B cell (primary cell): ENCODE data around the gene GSTO2. TPM values are rescaled to one million over a fixed set of nuclear protein-coding genes. Genes with fewer than 3 reads are reported as not detected.

ENCODE experiments used
- ATAC-seq: fragments of 200-7000 bp; cut with Tn5 transposase; one replicate; pipeline ENCODE4 v1.10.0; 2021; ENCODE audit warnings: low read depth, mild to moderate bottlenecking, moderate number of reproducible peaks, moderate library complexity
- CTCF ChIA-PET: fragments of 350-600 bp; sonication (Branson Sonifier 250); formaldehyde crosslinking; loops from one replicate; lab custom pipeline; 2021; ENCODE audit warnings: antibody characterized with exemption, inconsistent platforms; lab: Charles Lee
- POLR2A ChIA-PET: fragments of 350-600 bp; sonication (Branson Sonifier 250); formaldehyde crosslinking; loops from one replicate; lab custom pipeline; 2021; ENCODE audit warnings: antibody characterized with exemption; lab: Charles Lee
- DNase-seq: peaks from one replicate; pipeline ENCODE4 v3.0.0; 2013
- H2AFZ ChIP-seq: 2 replicates; pipeline ENCODE4 v1.6.1; 2012; ENCODE audit warnings: mild to moderate bottlenecking, low read depth, low read length; ENCODE audit not compliant: insufficient read depth, poor library complexity, severe bottlenecking
- H3K27ac ChIP-seq, 2 donors: 1 replicate in 1 of 2; 2 replicates in 1 of 2; pipeline ENCODE4 v1.5.1; 2012 to 2013; ENCODE audit warnings: low read length in 2 of 2, mild to moderate bottlenecking in 2 of 2, moderate library complexity in 1 of 2
- H3K27me3 ChIP-seq, 4 experiments: fragments of 200-600 bp in 1 of 4; sonication (generic) in 1 of 4; replicated peaks in 1 of 4; 1 replicate in 2 of 4; 2 replicates in 2 of 4; pipeline versions ENCODE4 v1.6.1 to v1.7.0; 2013 to 2016; ENCODE audit warnings: low read length in 3 of 4, mild to moderate bottlenecking in 2 of 4, mixed read lengths in 1 of 4, moderate library complexity in 1 of 4; ENCODE audit not compliant: insufficient read depth in 4 of 4, control insufficient read depth in 3 of 4; ENCODE audit errors: control extremely low read depth in 1 of 4
- H3K36me3 ChIP-seq, 2 experiments: replicated peaks in 1 of 2; 1 replicate in 1 of 2; 2 replicates in 1 of 2; pipeline versions ENCODE4 v1.6.1 to v1.7.1; 2013; ENCODE audit warnings: low read length in 1 of 2; ENCODE audit not compliant: insufficient read depth in 2 of 2, control insufficient read depth in 1 of 2; ENCODE audit errors: control extremely low read depth in 1 of 2, extremely low read depth in 1 of 2
- H3K4me1 ChIP-seq, 2 donors: fragments of 200-600 bp in 1 of 2; sonication (generic) in 1 of 2; 1 replicate in 1 of 2; 2 replicates in 1 of 2; pipeline versions ENCODE4 v1.5.1 to v1.6.1; 2013 to 2017; ENCODE audit warnings: low read length in 2 of 2; ENCODE audit not compliant: control insufficient read depth in 2 of 2, insufficient read depth in 2 of 2
- H3K4me2 ChIP-seq: replicated peaks from 2 replicates; pipeline ENCODE3; 2012; ENCODE audit warnings: mild to moderate bottlenecking, low read depth, low read length; ENCODE audit not compliant: poor library complexity, severe bottlenecking
- H3K4me3 ChIP-seq, 5 experiments: fragments of 200-600 bp in 1 of 5; sonication (generic) in 1 of 5; 1 replicate in 3 of 5; 2 replicates in 2 of 5; pipeline versions ENCODE4 v1.5.1 to v1.7.0; 2011 to 2016; ENCODE audit warnings: low read length in 4 of 5, mild to moderate bottlenecking in 4 of 5, low read depth in 2 of 5, control low read depth in 1 of 5, moderate library complexity in 1 of 5; ENCODE audit not compliant: insufficient read depth in 1 of 5; ENCODE audit errors: control extremely low read depth in 1 of 5, extremely low read depth in 1 of 5
- H3K79me2 ChIP-seq: fragments of 200-600 bp; sonication (generic); one replicate; pipeline ENCODE4 v1.6.0; 2016; ENCODE audit warnings: low read length; ENCODE audit not compliant: control insufficient read depth, insufficient read depth
- H3K9ac ChIP-seq: fragments of 200-600 bp; sonication (generic); 2 replicates; pipeline ENCODE4 v1.6.1; 2017; ENCODE audit warnings: mild to moderate bottlenecking, low read length, moderate library complexity
- H3K9me3 ChIP-seq, 3 donors: one replicate each; pipeline versions ENCODE4 v1.6.1 to v1.7.1; 2013; ENCODE audit warnings: low read length in 2 of 3; ENCODE audit not compliant: control insufficient read depth in 2 of 3, insufficient read depth in 1 of 3; ENCODE audit errors: control extremely low read depth in 1 of 3
- H4K20me1 ChIP-seq: 2 replicates; pipeline ENCODE4 v1.6.0; 2012; ENCODE audit warnings: mild to moderate bottlenecking, low read length; ENCODE audit not compliant: insufficient read depth, control insufficient read depth, poor library complexity, severe bottlenecking
- H3K27ac Mint-ChIP-seq: one replicate; pipeline ENCODE4 v1.8.0; 2021; ENCODE audit warnings: mixed read lengths
- H3K27me3 Mint-ChIP-seq: one replicate; pipeline ENCODE4 v1.8.0; 2021; ENCODE audit warnings: mixed read lengths
- H3K4me1 Mint-ChIP-seq: one replicate; pipeline ENCODE4 v1.8.0; 2021; ENCODE audit warnings: mixed read lengths
- H3K4me3 Mint-ChIP-seq: one replicate; pipeline ENCODE4 v1.8.0; 2021; ENCODE audit warnings: mixed read lengths
- H3K9me3 Mint-ChIP-seq: one replicate; pipeline ENCODE4 v1.8.0; 2022; ENCODE audit warnings: mixed read lengths; ENCODE audit not compliant: insufficient read depth
- CTCF ChIP-seq: fragments of 200-600 bp; IDR thresholded peaks from one replicate; pipeline ENCODE4 v1.8.0; 2022; ENCODE audit warnings: antibody characterized with exemption, mild to moderate bottlenecking
- EZH2 ChIP-seq: IDR thresholded peaks from 2 replicates; pipeline ENCODE4 v1.6.1; 2012; ENCODE audit warnings: borderline replicate concordance, low read depth, mild to moderate bottlenecking, moderate library complexity, low read length; ENCODE audit not compliant: insufficient read depth, poor library complexity, severe bottlenecking
- WGBS: methylation state at CpG from one replicate; pipeline ENCODE4 v1.1.5; 2013; ENCODE audit warnings: missing lambda C conversion rate; ENCODE audit not compliant: insufficient coverage; 5-methylcytosine and 5-hydroxymethylcytosine counted together
- intact Hi-C: fragments of 100-400 bp; cut with micrococcal nuclease; formaldehyde crosslinking; loops from one replicate; pipeline ENCODE4 v1.10.0; 2022
- polyA plus RNA-seq: library from polyadenylated mRNA; depleted of rRNA; stranded (reverse); fragments of >200 nt; gene quantifications from 2 replicates; pipeline ENCODE4 v1.2.3, GENCODE V29; 2012
- total RNA-seq, 2 donors: library from RNA; stranded (reverse); fragments of 120-200 nt in 1 of 2; gene quantifications; 1 replicate in 1 of 2; 2 replicates in 1 of 2; pipeline versions ENCODE4 v1.2.3 to v1.2.4, GENCODE V29; 2013 to 2022

GSTO2 gene
- total and polyA plus RNA-seq, 2 donors (not counting 1 experiment from before 2014, with no cell fraction given) = 0.16 to 0.89 TPM

- peaks cover 14% of the 10 kb centered on the region for H3K27me3 Mint-ChIP-seq
- DNase-seq (peak; percentile 16), ATAC-seq (no peak)
- H3K9me3 Mint-ChIP-seq = no peaks in the 10 kb centered on the region
- CTCF ChIA-PET = interaction anchor here (0.6 to 5.0 kb wide), 5 partner anchors 16 to 1609 kb away, joined by 3 to 39 read pairs (median 4); partner anchors contain the start of genes GSTO2 and SFR1
- Histone ChIP-seq H3K4me1 (peaks cover 13 to 14% of the 10 kb centered on the region in 2 donors), H3K4me3 (peak overlapping the region; percentile 87 to 95 (median 92)), H3K9me3 (peaks cover 0 to 2% (median 0%) of the 10 kb centered on the region in 3 donors), H3K27ac (peak overlapping the region in 1 of 2 donors; percentile 82), H3K27me3 (peaks cover 0 to 4% (median 1%) of the 10 kb centered on the region in 4 experiments), H3K9ac (peak overlapping the region; percentile 85), H3K79me2 (peaks cover 24% of the 10 kb centered on the region), H3K4me2 (peak overlapping the region; percentile 78), H4K20me1 (peaks cover 3% of the 10 kb centered on the region), H2AFZ (peak overlapping the region; percentile 92), H3K36me3 (peaks cover 0 to 12% of the 10 kb centered on the region in 2 experiments)
- POLR2A ChIA-PET = interaction anchor here (1.3 kb wide), 1 partner anchor 15 kb away, joined by 4 read pairs; the partner anchor contains the start of gene GSTO2
- peak overlapping the region; percentile 97 for H3K27ac Mint-ChIP-seq
- peaks cover 39% of the 10 kb centered on the region for H3K4me1 Mint-ChIP-seq
- no peak for TF ChIP-seq CTCF
- no peak for TF ChIP-seq EZH2
- 91% methylated on average over 9 of the region's 10 CpGs for WGBS
- H3K4me3 Mint-ChIP-seq = peak overlapping the region; percentile 99
- intact Hi-C loops = loop anchor here (1.0 kb wide), 1 partner anchor 22 kb away; the partner anchor contains the start of gene CFAP43
These were observed 15.2 kb upstream of the GSTO2 start for GRCh38 chr10:104253606-104254410.
